GM19452 (cell line): ENCODE data around the gene GPR137B.
"Not testable (repeated sequence)": the region's sequence is repeated elsewhere in the genome, so short reads cannot be mapped to it uniquely, and the experiment has no call there.

Source experiments
- ATAC-seq: cut with Tn5 transposase; IDR thresholded peaks from one replicate; pipeline ENCODE4 v1.9.1; 2021; ENCODE audit not compliant: unreplicated experiment

Gene GPR137B

GRCh38 chr1:236186471-236186870 is 44.1 kb downstream of the GPR137B start:
- ATAC-seq, result not testable (repeated sequence)

- ATAC-seq, result not testable (repeated sequence)
Measured at GRCh38 chr1:236188084-236188483, 45.7 kb downstream of the GPR137B start.

- no peak for ATAC-seq
Measured at GRCh38 chr1:236193184-236193583, 50.8 kb downstream of the GPR137B start.

- no peak for ATAC-seq
Measured at GRCh38 chr1:236200925-236201324, 58.6 kb downstream of the GPR137B start.

- ATAC-seq, result no peak
Measured at GRCh38 chr1:236201786-236202185, 59.4 kb downstream of the GPR137B start.

GRCh38 chr1:236204039-236204438 is 61.7 kb downstream of the GPR137B start:
- ATAC-seq, result no peak

- ATAC-seq, result no peak
Measured at GRCh38 chr1:236204656-236205055, 62.3 kb downstream of the GPR137B start.

- no peak for ATAC-seq
Measured at GRCh38 chr1:236206548-236206947, 64.2 kb downstream of the GPR137B start.

- ATAC-seq, result no peak
Measured at GRCh38 chr1:236207121-236207520, 64.8 kb downstream of the GPR137B start.

- ATAC-seq, result no peak
Measured at GRCh38 chr1:236207569-236207968, 65.2 kb downstream of the GPR137B start.

- no peak for ATAC-seq
Measured at GRCh38 chr1:236209185-236209584, 66.8 kb downstream of the GPR137B start.

- ATAC-seq, result no peak
Measured at GRCh38 chr1:236209713-236210112, 67.4 kb downstream of the GPR137B start.

GRCh38 chr1:236211815-236212214 is 69.5 kb downstream of the GPR137B start:
- no peak for ATAC-seq

GRCh38 chr1:236213534-236213933 is 71.2 kb downstream of the GPR137B start:
- ATAC-seq, result no peak

- no peak for ATAC-seq
Measured at GRCh38 chr1:236214761-236215160, 72.4 kb downstream of the GPR137B start.

- no peak for ATAC-seq
Measured at GRCh38 chr1:236220473-236220872, 78.1 kb downstream of the GPR137B start.

- ATAC-seq, result no peak
Measured at GRCh38 chr1:236222632-236223031, 80.3 kb downstream of the GPR137B start.

- no peak for ATAC-seq
Measured at GRCh38 chr1:236228411-236228810, 86.1 kb downstream of the GPR137B start.

GRCh38 chr1:236235116-236235515 is 92.8 kb downstream of the GPR137B start:
- ATAC-seq, result no peak

- ATAC-seq, result no peak
Measured at GRCh38 chr1:236239092-236239585, 96.8 kb downstream of the GPR137B start.

GRCh38 chr1:236240675-236241074 is 98.3 kb downstream of the GPR137B start:
- no peak for ATAC-seq

GRCh38 chr1:236242568-236242967 is 100.2 kb downstream of the GPR137B start:
- no peak for ATAC-seq

GRCh38 chr1:236247286-236247685 is 104.9 kb downstream of the GPR137B start:
- no peak for ATAC-seq

- ATAC-seq, result no peak
Measured at GRCh38 chr1:236251587-236251986, 109.2 kb downstream of the GPR137B start.
